GM18951 (cell line): ENCODE measurements around the gene CCDC160.
"Not testable (repeated sequence)": the region's sequence is repeated elsewhere in the genome, so short reads cannot be mapped to it uniquely, and the experiment has no call there.

Experiments used
- POLR2A ChIP-seq: IDR thresholded peaks from 4 replicates; pipeline ENCODE4 v1.6.1; 2011; ENCODE audit warnings: mild to moderate bottlenecking; ENCODE audit not compliant: insufficient read length, insufficient read depth; ENCODE audit errors: extremely low read depth
- in situ Hi-C: fragments of 300-500 bp; cut with MboI; formaldehyde crosslinking; loops from one replicate; pipeline ENCODE4 v1.12.0; 2022; ENCODE audit warnings: low sequenced_read_pairs, mixed read lengths, inconsistent platforms; ENCODE audit not compliant: unreplicated experiment

The CCDC160 gene

DNA sequence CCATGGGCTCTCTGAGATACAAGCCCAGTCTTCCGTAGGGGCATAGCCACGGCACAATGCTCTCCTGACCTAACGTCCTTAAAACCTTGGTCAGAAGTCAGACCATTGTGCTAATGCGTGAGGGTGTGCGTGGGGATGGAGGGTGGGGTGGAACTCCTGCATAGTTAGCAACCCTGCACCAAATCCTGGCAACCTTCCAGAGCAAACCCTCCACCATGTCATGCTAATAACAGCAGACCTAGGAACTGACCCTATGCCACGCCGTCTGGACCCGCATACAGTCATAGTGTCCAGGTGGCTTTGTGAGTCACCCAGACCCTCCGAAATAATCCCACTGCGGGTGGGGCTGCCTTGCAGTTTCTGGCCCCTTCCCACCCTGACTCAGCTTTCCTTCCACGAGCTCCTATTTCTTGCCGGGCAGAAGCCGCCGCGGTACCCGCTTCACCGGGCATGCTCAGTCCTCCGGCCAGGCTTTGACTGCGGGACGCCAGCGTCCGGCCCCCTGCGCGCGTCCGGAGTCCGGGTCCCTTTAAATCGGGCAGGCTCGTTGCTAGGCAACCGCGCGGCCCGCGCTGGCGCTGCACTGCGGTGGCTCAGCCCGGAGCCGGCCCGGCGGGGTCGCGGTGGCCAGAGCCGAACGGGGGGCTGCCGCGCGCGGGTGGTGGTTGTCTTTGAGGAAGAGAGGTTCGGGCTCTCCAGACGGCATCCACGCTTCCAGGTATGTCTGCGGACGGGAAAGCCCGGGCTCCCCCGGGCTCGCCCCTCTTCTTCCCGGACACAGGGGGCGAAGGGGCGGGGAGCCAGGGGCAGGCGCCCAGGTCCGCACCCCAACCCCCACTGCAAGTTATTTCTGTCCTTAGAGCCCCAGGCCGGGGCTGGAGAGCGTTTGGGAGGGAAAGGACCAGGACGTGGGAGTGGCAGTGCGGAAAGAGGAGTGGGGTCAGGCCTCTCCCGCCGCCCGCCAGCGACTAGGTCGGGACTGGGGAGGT lies at the start of gene CCDC160:
Gene CCDC160, plus strand, starts transcription at position 557 of the 989 bp plus-strand sequence. CDS start 7,619 bp downstream, outside the sequence.
- TF ChIP-seq POLR2A: no peak
- in situ Hi-C loops: no loop called here

DNA sequence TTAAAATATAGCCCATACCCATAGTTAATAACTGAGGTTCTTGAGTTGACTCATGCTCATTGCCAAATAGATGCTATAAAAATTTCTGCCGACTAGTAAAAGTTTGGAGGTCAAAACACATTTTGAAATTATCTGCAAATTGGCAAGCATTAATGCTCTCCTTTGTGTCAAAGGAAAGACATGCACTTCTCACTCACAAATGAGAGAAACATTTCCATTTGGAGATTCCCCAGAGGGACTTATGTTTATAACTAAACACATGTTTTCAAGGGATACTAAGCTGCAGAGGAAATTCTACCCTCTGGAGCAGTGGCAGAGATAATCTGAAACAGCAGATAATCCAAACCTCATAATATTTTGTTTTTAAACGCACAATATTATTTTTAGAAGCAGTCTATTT lies 45.7 kb upstream of the CCDC160 start:
- in situ Hi-C loops: no loop called here
- no peak for TF ChIP-seq POLR2A

DNA sequence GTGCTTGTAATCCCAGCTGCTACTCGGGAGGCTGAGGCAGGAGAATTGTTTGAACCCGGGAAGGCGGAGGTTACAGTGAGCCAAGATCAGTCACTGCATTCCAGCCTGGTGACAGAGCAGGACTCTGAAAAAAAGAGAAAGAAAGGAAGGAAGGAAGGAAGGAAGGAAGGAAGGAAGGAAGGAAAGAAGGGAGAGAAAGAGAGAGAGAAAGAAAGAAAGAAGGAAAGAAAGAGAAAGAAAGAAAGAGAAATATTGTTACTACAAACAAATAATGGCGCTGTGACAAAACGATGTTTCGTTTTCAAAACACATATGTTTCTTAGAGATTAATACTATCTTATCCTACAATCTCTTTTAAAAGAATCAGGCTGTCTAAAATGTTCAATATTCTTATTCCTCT lies 42.1 kb upstream of the CCDC160 start:
- TF ChIP-seq POLR2A: no peak
- in situ Hi-C loops: no loop called here

DNA sequence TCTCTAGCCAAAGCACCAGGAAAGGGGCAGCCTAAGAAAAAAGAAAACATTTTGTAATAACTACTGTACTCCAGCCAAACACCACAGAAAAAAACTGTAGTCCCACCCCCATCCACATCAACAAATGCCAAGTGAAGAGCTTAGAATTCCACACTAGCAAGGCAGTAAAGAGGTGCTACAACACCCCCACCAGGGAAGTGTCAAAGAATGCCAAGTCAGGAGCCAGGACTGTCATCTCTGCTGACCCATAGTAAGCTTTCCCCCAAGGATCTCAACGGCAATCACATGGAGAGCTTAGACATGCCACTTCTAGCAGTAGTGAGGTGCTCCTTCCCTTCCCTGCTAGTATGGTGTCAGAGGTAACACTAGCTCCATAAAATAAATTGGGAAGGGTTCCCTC lies 34.4 kb upstream of the CCDC160 start:
- in situ Hi-C loops: no loop called here
- no peak for TF ChIP-seq POLR2A

DNA sequence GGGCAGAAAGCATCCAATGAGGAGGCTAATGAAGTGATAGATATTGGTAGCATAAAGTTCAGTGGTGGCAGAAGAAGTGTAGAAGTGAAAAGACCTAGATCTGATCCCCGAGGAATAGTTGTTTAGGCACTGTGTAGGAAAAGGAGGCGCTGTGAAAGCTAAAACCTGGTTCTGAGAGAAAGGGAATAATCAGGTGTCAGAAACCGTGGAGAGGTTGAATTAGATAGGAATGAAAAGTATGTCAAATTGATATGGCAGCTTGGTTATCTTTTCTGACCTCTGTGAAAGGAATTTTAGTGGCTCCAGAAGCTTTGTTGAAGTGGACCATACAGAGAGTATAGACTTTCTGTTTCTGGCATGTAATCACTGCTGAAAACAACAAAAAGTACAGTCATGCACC lies 30.8 kb upstream of the CCDC160 start:
- TF ChIP-seq POLR2A: no peak
- in situ Hi-C loops: no loop called here

DNA sequence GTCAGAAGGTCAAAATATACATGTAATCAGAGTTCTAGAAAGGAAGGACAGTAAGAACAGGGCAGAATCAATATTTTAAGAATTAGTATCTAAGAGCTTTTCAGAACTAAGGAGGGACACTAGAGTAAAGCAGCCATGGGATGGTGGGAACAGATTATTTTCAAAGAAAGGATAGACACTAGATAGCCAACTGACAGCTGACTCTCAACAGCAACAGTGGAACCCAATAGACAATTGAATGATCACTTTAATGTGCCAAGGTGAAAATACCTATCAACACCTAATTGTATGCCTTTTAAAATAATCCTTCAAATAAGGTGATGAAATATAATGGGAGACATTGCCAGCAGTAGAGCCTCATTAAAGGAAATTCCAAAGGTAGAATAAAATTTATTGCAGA lies 26.5 kb upstream of the CCDC160 start:
- TF ChIP-seq POLR2A: no peak
- in situ Hi-C loops: no loop called here

DNA sequence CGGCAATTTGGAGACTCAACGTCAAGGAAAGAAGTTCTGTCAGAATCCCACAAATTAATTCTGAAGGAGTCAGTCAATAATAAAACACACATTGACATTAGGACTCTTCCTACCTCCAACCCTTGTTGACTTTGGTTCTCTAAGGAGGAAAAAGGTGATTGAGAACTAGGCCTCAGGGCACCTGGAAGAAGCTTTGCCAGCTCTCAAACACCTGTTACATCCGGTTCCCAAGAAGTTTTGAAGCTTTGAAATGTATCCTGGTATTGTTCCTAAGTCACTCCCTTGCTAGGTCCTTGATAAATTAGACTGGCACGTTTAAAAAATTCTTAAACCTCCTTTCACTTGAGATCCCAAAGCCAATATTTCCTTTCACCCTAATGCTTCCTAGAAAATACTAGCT lies 1.7 kb upstream of the CCDC160 start:
- in situ Hi-C loops: no loop called here
- no peak for TF ChIP-seq POLR2A

DNA sequence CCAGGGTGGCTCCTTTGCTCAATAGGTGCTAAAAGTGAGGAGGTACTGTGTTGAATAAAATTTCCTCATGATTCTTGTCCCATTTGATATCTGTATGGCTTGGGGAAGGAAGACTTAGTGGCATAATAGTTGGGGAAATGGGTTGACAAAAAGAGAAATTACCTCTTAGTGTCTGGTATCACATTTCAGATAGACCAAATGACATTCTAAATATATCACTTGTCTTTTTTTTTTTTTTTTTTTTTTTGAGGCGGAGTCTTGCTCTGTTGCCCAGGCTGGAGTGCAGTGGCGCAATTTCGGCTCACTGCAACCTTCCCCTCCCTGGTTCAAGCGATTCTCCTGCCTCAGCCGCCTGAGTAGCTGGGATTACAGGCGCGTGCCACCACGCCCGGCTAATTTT lies 1.2 kb downstream of the CCDC160 start:
- in situ Hi-C loops: not testable (repeated sequence)

DNA sequence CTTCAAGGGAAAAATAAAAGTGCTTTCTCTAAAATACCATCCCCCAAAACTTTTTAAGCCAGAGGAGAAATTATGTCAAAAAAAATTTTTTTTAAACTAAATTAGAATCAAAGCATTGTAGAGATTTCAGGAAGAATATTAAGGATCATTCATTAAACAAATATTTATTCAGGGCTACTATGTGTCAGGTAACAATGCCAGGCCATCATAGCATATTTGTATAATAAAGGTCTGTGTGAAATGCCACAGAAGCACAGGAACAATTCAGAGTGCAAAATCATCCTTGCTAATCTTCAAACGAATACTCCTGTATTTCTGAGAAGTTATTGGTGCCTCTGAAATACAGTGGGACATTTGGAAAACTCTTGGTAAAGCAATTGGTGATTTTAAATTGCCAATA lies 2.0 kb downstream of the CCDC160 start:
- in situ Hi-C loops: no loop called here
- TF ChIP-seq POLR2A: no peak

DNA sequence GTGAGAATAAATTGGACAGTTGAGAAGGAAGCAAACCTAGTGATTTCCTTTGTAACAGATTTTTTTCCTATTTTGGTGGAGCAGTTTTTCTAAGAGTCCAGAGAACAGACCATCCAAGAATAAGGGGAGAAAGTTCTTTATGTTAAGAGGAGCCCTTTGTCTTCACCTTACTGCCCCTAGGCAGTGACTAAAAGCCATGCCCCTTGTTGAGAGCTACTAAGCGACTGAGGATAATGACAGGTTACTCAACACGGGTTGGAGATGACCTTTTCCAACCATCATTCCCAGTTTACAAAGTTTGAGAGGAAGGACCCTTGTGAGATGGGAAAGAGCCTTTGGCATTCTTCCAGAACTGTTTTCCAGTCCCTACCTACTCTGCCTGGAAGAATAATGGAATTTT lies 3.2 kb downstream of the CCDC160 start:
- in situ Hi-C loops: no loop called here
- no peak for TF ChIP-seq POLR2A

DNA sequence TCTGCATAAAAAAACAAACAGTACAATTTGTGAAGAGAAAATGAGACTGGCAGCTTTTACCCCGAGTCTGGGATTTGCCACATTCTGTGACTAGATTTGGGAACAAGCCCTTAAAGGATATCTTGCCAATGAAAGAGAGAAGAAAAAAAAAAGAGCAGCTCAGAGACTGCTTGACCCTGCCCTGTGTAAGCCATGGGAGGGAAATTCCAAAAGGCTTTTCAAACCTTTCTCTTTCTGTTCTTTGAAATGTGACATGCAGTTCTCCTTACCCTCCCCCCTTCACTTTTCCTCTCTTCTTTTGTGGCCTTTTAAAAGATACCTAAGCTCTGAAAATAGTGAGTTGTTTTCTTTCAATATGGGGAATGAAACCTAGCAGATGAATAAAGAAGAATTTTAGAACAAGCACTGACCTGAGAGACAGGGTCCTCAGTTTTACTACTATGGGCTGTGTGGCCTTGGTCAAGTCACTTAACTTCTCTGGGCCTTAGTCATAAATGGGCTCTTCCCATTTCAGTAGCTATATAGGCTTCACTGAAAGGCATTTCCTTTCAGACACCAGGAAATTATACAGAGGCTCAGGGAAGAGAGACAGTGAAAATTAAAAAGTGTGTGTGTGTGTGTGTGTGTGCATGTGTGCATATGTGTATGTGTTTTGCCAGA lies 5.1 kb downstream of the CCDC160 start:
- no peak for TF ChIP-seq POLR2A
- in situ Hi-C loops: no loop called here

DNA sequence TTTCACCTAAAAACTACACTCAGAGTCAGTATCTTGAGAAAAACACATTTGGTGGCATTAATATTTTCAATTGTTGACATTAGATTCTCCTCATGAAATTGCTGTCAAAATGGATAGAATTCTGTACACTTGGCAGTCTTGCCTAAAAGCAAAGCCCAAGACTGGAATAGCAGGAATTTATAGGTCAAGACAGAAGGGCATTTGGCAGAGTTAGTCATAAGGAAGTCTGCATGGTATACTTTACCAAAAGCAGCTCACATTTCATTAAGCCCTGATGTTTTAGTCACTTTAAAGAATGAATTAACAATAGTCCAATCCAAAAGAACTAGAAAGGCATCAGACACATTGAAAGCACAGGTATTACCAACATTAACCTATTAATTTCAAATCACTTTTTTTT lies 7.1 kb downstream of the CCDC160 start:
- no peak for TF ChIP-seq POLR2A
- in situ Hi-C loops: no loop called here

DNA sequence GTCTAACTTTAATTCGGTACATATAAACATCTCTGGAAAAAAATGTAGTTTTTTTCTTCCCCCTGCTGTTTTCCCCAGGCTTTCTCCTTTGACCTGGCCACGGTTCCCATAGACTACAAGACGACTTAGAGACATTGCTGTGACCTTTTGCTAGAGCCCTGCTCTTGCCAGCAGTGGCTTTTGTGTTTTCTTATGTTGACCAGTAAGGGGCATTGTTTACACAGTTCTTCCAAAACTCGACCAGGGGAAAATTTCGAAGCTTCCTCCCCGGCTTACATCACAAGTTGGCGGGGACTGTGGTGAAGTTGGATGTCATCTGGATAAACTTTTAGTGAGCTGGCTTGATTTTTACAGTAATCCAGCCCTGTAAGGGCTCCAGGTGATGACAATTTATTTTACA lies 9.3 kb downstream of the CCDC160 start:
- no peak for TF ChIP-seq POLR2A
- in situ Hi-C loops: no loop called here

DNA sequence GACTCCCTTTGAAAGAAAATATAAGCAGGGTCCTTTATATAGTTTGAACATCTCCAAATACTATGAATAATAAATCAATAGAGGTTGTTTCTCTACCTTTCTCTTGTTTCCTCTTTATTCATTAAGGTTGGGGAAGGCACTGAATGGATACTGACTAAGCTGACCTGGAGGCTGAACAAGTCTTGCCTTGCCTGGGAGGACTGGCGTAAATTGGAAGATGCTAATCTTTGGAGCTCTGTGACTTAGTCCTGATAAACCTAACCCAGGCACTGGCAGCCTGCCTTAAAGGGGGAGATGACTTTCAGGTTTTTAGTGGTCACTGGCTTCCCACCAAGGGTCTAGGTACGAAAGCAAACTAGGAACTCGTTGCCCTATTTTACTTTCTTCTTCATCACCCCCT lies 10.5 kb downstream of the CCDC160 start:
- no peak for TF ChIP-seq POLR2A
- in situ Hi-C loops: no loop called here
